GM18508 (cell line): ENCODE data around the gene RUFY4.

Source experiments
- ATAC-seq: cut with Tn5 transposase; IDR thresholded peaks from one replicate; pipeline ENCODE4 v1.9.1; 2021; ENCODE audit warnings: moderate number of reproducible peaks; ENCODE audit not compliant: insufficient read depth, unreplicated experiment

RUFY4 gene

GRCh38 chr2:218130377-218130776 is 61.3 kb downstream of the RUFY4 start:
- no peak for ATAC-seq

DNA sequence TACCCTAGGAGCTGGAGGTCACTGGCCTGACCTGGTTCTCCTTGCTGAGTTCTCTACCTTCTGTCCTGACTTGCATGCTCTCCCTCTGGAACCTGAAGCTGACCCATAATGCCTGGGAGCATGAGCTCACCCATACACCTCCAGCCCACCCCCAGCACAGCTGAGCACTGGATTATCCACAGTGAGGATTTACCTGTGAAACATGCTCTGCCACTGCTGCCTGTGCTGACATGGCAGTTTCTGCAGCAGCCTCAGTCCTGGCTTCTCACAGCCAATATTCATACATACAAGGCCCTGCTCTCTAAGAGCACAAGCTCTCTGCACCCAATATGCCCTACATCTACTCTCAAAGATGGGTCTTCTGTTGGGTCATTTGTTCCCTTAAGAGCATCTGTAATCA is 61.8 kb downstream of the RUFY4 start:
- ATAC-seq = no peak

GRCh38 chr2:218137514-218137913 is 68.5 kb downstream of the RUFY4 start:
- ATAC-seq = no peak

GRCh38 chr2:218138047-218138446 is 69.0 kb downstream of the RUFY4 start:
- ATAC-seq = no peak
